Measurements from ENCODE around the gene KDM4D. TPM values are rescaled to one million over a fixed set of nuclear protein-coding genes. Genes with fewer than 3 reads are reported as not detected.

The KDM4D gene
- total RNA-seq, 1 donor from 2014 or later = 1.2 TPM

GRCh38 chr11:94993400-94993943, 20.0 kb downstream of the KDM4D start:
- Mint-ChIP-seq H3K27ac (no peak overlapping the region), H3K4me1 (ENCODE audit: low read depth) (no peaks in the 10 kb centered on the region), H3K36me3 (ENCODE audit: insufficient read depth) (no peaks in the 10 kb centered on the region), H3K9me3 (ENCODE audit: low read depth) (no peaks in the 10 kb centered on the region), H3K27me3 (peaks cover 22% of the 10 kb centered on the region), H3K4me3 (ENCODE audit: low read depth) (no peak overlapping the region)
- no peak for TF ChIP-seq CTCF (IDR thresholded peaks at IDR 0.05; ENCODE audit: unreplicated experiment)
- no peak for DNase-seq (ENCODE audit: low spot score, unreplicated experiment)

GRCh38 chr11:94997437-94997836, 23.9 kb downstream of the KDM4D start:
- no peaks in the 10 kb centered on the region for H3K27me3 Mint-ChIP-seq
- H3K4me1 Mint-ChIP-seq (ENCODE audit: low read depth) = no peaks in the 10 kb centered on the region
- DNase-seq (ENCODE audit: low spot score, unreplicated experiment) = no peak
- no peaks in the 10 kb centered on the region for H3K9me3 Mint-ChIP-seq (ENCODE audit: low read depth)
- no peak overlapping the region for H3K4me3 Mint-ChIP-seq (ENCODE audit: low read depth)
- TF ChIP-seq CTCF (IDR thresholded peaks at IDR 0.05; ENCODE audit: unreplicated experiment) = peak; percentile 21
- no peak overlapping the region for H3K27ac Mint-ChIP-seq
- H3K36me3 Mint-ChIP-seq (ENCODE audit: insufficient read depth) = peaks cover 1% of the 10 kb centered on the region

- Mint-ChIP-seq H3K27me3 (no peaks in the 10 kb centered on the region), H3K27ac (no peak overlapping the region), H3K4me3 (ENCODE audit: low read depth) (no peak overlapping the region), H3K9me3 (ENCODE audit: low read depth) (no peaks in the 10 kb centered on the region), H3K4me1 (ENCODE audit: low read depth) (no peaks in the 10 kb centered on the region), H3K36me3 (ENCODE audit: insufficient read depth) (peaks cover 1% of the 10 kb centered on the region)
- DNase-seq (ENCODE audit: low spot score, unreplicated experiment) = no peak
- TF ChIP-seq CTCF (IDR thresholded peaks at IDR 0.05; ENCODE audit: unreplicated experiment) = no peak
Measured at GRCh38 chr11:94998285-94998684, 24.8 kb downstream of the KDM4D start.

- TF ChIP-seq CTCF (IDR thresholded peaks at IDR 0.05; ENCODE audit: unreplicated experiment) = no peak
- Mint-ChIP-seq H3K4me1 (ENCODE audit: low read depth) (peaks cover 2% of the 10 kb centered on the region), H3K4me3 (ENCODE audit: low read depth) (no peak overlapping the region), H3K27me3 (peaks cover 3% of the 10 kb centered on the region), H3K27ac (no peak overlapping the region), H3K36me3 (ENCODE audit: insufficient read depth) (peaks cover 1% of the 10 kb centered on the region), H3K9me3 (ENCODE audit: low read depth) (peaks cover 4% of the 10 kb centered on the region)
- DNase-seq (ENCODE audit: low spot score, unreplicated experiment) = no peak
Measured at GRCh38 chr11:95003716-95004115, 30.2 kb downstream of the KDM4D start.

GRCh38 chr11:95005642-95006041, 32.1 kb downstream of the KDM4D start:
- TF ChIP-seq CTCF (IDR thresholded peaks at IDR 0.05; ENCODE audit: unreplicated experiment) = no peak
- peaks cover 4% of the 10 kb centered on the region for H3K9me3 Mint-ChIP-seq (ENCODE audit: low read depth)
- H3K4me1 Mint-ChIP-seq (ENCODE audit: low read depth) = peaks cover 2% of the 10 kb centered on the region
- H3K27ac Mint-ChIP-seq = no peak overlapping the region
- no peak overlapping the region for H3K4me3 Mint-ChIP-seq (ENCODE audit: low read depth)
- DNase-seq (ENCODE audit: low spot score, unreplicated experiment) = no peak
- peaks cover 11% of the 10 kb centered on the region for H3K27me3 Mint-ChIP-seq
- H3K36me3 Mint-ChIP-seq (ENCODE audit: insufficient read depth) = no peaks in the 10 kb centered on the region
